ENCODE results near the gene GPC1.

Gene GPC1

GRCh38 chr2:240510513-240511210 is 75.2 kb downstream of the GPC1 start:
- H3K79me2 ChIP-seq (ENCODE audit: insufficient read depth, low read length): no peaks in the 10 kb centered on the region
- no peak for TF ChIP-seq CTCF (IDR thresholded peaks at IDR 0.05; ENCODE audit: low read length)
- TF ChIP-seq EZH2 (IDR thresholded peaks at IDR 0.05; ENCODE audit: borderline replicate concordance, low read length): no peak

GRCh38 chr2:240511351-240512108 is 76.1 kb downstream of the GPC1 start:
- Histone ChIP-seq H3K9me2 (ENCODE audit: low read depth, low read length) (no peaks in the 10 kb centered on the region), H3K4me1 (ENCODE audit: insufficient read depth, low read length, severe bottlenecking) (no peaks in the 10 kb centered on the region), H3K27ac (ENCODE audit: low read depth, low read length, poor library complexity, severe bottlenecking) (no peak overlapping the region), H4K20me1 (ENCODE audit: insufficient read depth, low read length) (no peaks in the 10 kb centered on the region), H3K4me3 (ENCODE audit: low read depth, low read length, poor library complexity, severe bottlenecking) (no peak overlapping the region), H3F3A (ENCODE audit: insufficient read depth, low read length) (no peaks in the 10 kb centered on the region), H3K4me2 (ENCODE audit: low read length) (no peak overlapping the region), H3K36me3 (ENCODE audit: insufficient read depth, low read length) (no peaks in the 10 kb centered on the region; the same call in 1 of the 2 replicates), H3K79me2 (ENCODE audit: insufficient read depth, low read length) (no peaks in the 10 kb centered on the region), H3K27me3 (ENCODE audit: insufficient read depth, low read length) (no peaks in the 10 kb centered on the region), H2AFZ (ENCODE audit: low read length) (no peak overlapping the region), H3K9ac (ENCODE audit: low read length) (no peak overlapping the region), H3K9me3 (ENCODE audit: low read length) (no peaks in the 10 kb centered on the region)
- no peak for TF ChIP-seq CTCF (IDR thresholded peaks at IDR 0.05; ENCODE audit: low read length)
- TF ChIP-seq EZH2 (IDR thresholded peaks at IDR 0.05; ENCODE audit: borderline replicate concordance, low read length): no peak

More at GRCh38 chr2:240510513-240511210, 75.2 kb downstream of the GPC1 start:
- Histone ChIP-seq H3K4me3 (ENCODE audit: low read depth, low read length, poor library complexity, severe bottlenecking) (no peak overlapping the region), H3K4me1 (ENCODE audit: insufficient read depth, low read length, severe bottlenecking) (no peaks in the 10 kb centered on the region), H4K20me1 (ENCODE audit: insufficient read depth, low read length) (no peaks in the 10 kb centered on the region), H3K27ac (ENCODE audit: low read depth, low read length, poor library complexity, severe bottlenecking) (no peak overlapping the region), H2AFZ (ENCODE audit: low read length) (no peak overlapping the region), H3K9ac (ENCODE audit: low read length) (no peak overlapping the region), H3K9me3 (ENCODE audit: low read length) (no peaks in the 10 kb centered on the region), H3K36me3 (ENCODE audit: insufficient read depth, low read length) (no peaks in the 10 kb centered on the region; the same call in 1 of the 2 replicates), H3K9me2 (ENCODE audit: low read depth, low read length) (no peaks in the 10 kb centered on the region), H3K27me3 (ENCODE audit: insufficient read depth, low read length) (no peaks in the 10 kb centered on the region), H3K4me2 (ENCODE audit: low read length) (no peak overlapping the region), H3F3A (ENCODE audit: insufficient read depth, low read length) (no peaks in the 10 kb centered on the region)

GRCh38 chr2:240512109-240512485 is 76.6 kb downstream of the GPC1 start:
- Histone ChIP-seq H3K4me3 (ENCODE audit: low read depth, low read length, poor library complexity, severe bottlenecking) (no peak overlapping the region), H3K9ac (ENCODE audit: low read length) (no peak overlapping the region), H3K4me1 (ENCODE audit: insufficient read depth, low read length, severe bottlenecking) (no peaks in the 10 kb centered on the region), H3F3A (ENCODE audit: insufficient read depth, low read length) (no peaks in the 10 kb centered on the region), H3K27ac (ENCODE audit: low read depth, low read length, poor library complexity, severe bottlenecking) (no peak overlapping the region), H4K20me1 (ENCODE audit: insufficient read depth, low read length) (no peaks in the 10 kb centered on the region), H3K4me2 (ENCODE audit: low read length) (no peak overlapping the region), H3K79me2 (ENCODE audit: insufficient read depth, low read length) (no peaks in the 10 kb centered on the region), H3K36me3 (ENCODE audit: insufficient read depth, low read length) (no peaks in the 10 kb centered on the region; the same call in 1 of the 2 replicates), H3K9me2 (ENCODE audit: low read depth, low read length) (no peaks in the 10 kb centered on the region), H3K9me3 (ENCODE audit: low read length) (no peaks in the 10 kb centered on the region), H2AFZ (ENCODE audit: low read length) (no peak overlapping the region), H3K27me3 (ENCODE audit: insufficient read depth, low read length) (no peaks in the 10 kb centered on the region)
- TF ChIP-seq EZH2 (IDR thresholded peaks at IDR 0.05; ENCODE audit: borderline replicate concordance, low read length) (no peak), CTCF (IDR thresholded peaks at IDR 0.05; ENCODE audit: low read length) (no peak)
